Measurements from ENCODE around the gene PLXDC2.

GRCh38 chr10:19987931-19988330 is 171.7 kb downstream of the PLXDC2 start:
- TF ChIP-seq, protein P1, sequence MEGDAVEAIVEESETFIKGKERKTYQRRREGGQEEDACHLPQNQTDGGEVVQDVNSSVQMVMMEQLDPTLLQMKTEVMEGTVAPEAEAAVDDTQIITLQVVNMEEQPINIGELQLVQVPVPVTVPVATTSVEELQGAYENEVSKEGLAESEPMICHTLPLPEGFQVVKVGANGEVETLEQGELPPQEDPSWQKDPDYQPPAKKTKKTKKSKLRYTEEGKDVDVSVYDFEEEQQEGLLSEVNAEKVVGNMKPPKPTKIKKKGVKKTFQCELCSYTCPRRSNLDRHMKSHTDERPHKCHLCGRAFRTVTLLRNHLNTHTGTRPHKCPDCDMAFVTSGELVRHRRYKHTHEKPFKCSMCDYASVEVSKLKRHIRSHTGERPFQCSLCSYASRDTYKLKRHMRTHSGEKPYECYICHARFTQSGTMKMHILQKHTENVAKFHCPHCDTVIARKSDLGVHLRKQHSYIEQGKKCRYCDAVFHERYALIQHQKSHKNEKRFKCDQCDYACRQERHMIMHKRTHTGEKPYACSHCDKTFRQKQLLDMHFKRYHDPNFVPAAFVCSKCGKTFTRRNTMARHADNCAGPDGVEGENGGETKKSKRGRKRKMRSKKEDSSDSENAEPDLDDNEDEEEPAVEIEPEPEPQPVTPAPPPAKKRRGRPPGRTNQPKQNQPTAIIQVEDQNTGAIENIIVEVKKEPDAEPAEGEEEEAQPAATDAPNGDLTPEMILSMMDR (conservative IDR thresholded peaks at IDR 0.05 in 1 of 2, IDR thresholded peaks at IDR 0.05 in 1 of 2; ENCODE audit: low read depth in 1 of 2, low read length in 2 of 2), result no peak
- TF ChIP-seq EZH2 (IDR thresholded peaks at IDR 0.05; ENCODE audit: low read length, missing control alignments), result no peak
